Neutrophil (primary cell): ENCODE results near the gene PTHLH.

Experiments
- H3K27ac ChIP-seq: fragments of 200-600 bp; sonication (generic); 2 replicates; pipeline ENCODE4 v1.5.1; 2016; ENCODE audit warnings: mild to moderate bottlenecking, moderate library complexity
- H3K27me3 ChIP-seq: fragments of 200-600 bp; sonication (generic); 2 replicates; pipeline ENCODE4 v1.6.0; 2016; ENCODE audit warnings: mild to moderate bottlenecking
- H3K36me3 ChIP-seq: fragments of 200-600 bp; sonication (generic); 2 replicates; pipeline ENCODE4 v1.5.1; 2017
- H3K4me1 ChIP-seq, 2 experiments: fragments of 200-600 bp in 1 of 2; sonication (generic) in 1 of 2; 1 replicate in 1 of 2; 2 replicates in 1 of 2; pipeline versions ENCODE4 v1.5.1 to v1.6.1; 2013 to 2016; ENCODE audit warnings: low read depth in 1 of 2, low read length in 1 of 2, mild to moderate bottlenecking in 1 of 2, moderate library complexity in 1 of 2; ENCODE audit not compliant: control insufficient read depth in 1 of 2, insufficient read depth in 1 of 2
- H3K4me3 ChIP-seq, 2 experiments: fragments of 200-600 bp in 1 of 2; sonication (generic) in 1 of 2; 1 replicate in 1 of 2; 2 replicates in 1 of 2; pipeline ENCODE4 v1.5.1; 2013 to 2016; ENCODE audit warnings: low read depth in 1 of 2, low read length in 1 of 2, mild to moderate bottlenecking in 1 of 2, moderate library complexity in 1 of 2
- H3K9me3 ChIP-seq: fragments of 200-600 bp; sonication (generic); 2 replicates; pipeline ENCODE4 v1.5.1; 2016
- CTCF ChIP-seq: fragments of 200-600 bp; sonication (generic); IDR thresholded peaks from 2 replicates; pipeline ENCODE4 v1.5.1; 2016; ENCODE audit warnings: antibody characterized with exemption

Gene PTHLH

GRCh38 chr12:27972721-27973120, at the start of gene PTHLH:
Gene PTHLH, minus strand, starts transcription at chr12:27972733. Its CDS starts 3,239 bp downstream, at chr12:27969494.
- no peak within 1 kb of the TSS for H3K27ac ChIP-seq
- no peaks in the 10 kb centered on the region for H3K9me3 ChIP-seq
- peaks cover 4 to 5% of the 10 kb centered on the region in 2 experiments for H3K4me1 ChIP-seq
- peaks cover 100% of the 10 kb centered on the region for H3K27me3 ChIP-seq
- no peak for TF ChIP-seq CTCF
- no peaks in the 10 kb centered on the region for H3K36me3 ChIP-seq
- no peak within 1 kb of the TSS for H3K4me3 ChIP-seq

- H3K27ac ChIP-seq: no peak overlapping the region
- no peaks in the 10 kb centered on the region for H3K9me3 ChIP-seq
These were observed 49.2 kb upstream of the PTHLH start for GRCh38 chr12:28021704-28022103.

GRCh38 chr12:28017873-28018255, 45.3 kb upstream of the PTHLH start:
- H3K9me3 ChIP-seq: no peaks in the 10 kb centered on the region
- H3K27me3 ChIP-seq: no peaks in the 10 kb centered on the region
- TF ChIP-seq CTCF: no peak
- no peaks in the 10 kb centered on the region for H3K4me1 ChIP-seq
- H3K27ac ChIP-seq: no peak overlapping the region
- no peaks in the 10 kb centered on the region for H3K36me3 ChIP-seq
- H3K4me3 ChIP-seq: no peak overlapping the region

More at GRCh38 chr12:28021704-28022103, 49.2 kb upstream of the PTHLH start:
- Histone ChIP-seq H3K4me3 (no peak overlapping the region), H3K27me3 (no peaks in the 10 kb centered on the region), H3K4me1 (no peaks in the 10 kb centered on the region), H3K36me3 (no peaks in the 10 kb centered on the region)
- no peak for TF ChIP-seq CTCF

GRCh38 chr12:28017126-28017872, 44.8 kb upstream of the PTHLH start:
- Histone ChIP-seq H3K4me3 (no peak overlapping the region), H3K36me3 (no peaks in the 10 kb centered on the region), H3K27me3 (no peaks in the 10 kb centered on the region), H3K9me3 (no peaks in the 10 kb centered on the region), H3K27ac (no peak overlapping the region), H3K4me1 (no peaks in the 10 kb centered on the region)
- no peak for TF ChIP-seq CTCF

- H3K4me1 ChIP-seq: no peaks in the 10 kb centered on the region
- H3K27ac ChIP-seq: no peak overlapping the region
- TF ChIP-seq CTCF: no peak
- H3K9me3 ChIP-seq: no peaks in the 10 kb centered on the region
- H3K4me3 ChIP-seq: no peak overlapping the region
- no peaks in the 10 kb centered on the region for H3K36me3 ChIP-seq
- no peaks in the 10 kb centered on the region for H3K27me3 ChIP-seq
These were observed 42.6 kb upstream of the PTHLH start for GRCh38 chr12:28015165-28015564.
